NCI-H82 treated with DMSO at 0.1 percent for 48 hours (cell line): ENCODE results near the gene RFESD.

ENCODE experiments used
- DNase-seq: peaks from one replicate; lab custom pipeline; 2025; ENCODE audit not compliant: unreplicated experiment; lab: John Stamatoyannopoulos, UW

The RFESD gene

GRCh38 chr5:95646569-95647431 lies at the start of gene RFESD:
Gene RFESD, plus strand, starts transcription at chr5:95646777. Its CDS starts 5,495 bp downstream, at chr5:95652272.
- no peak for DNase-seq

GRCh38 chr5:95599252-95599651 lies 47.3 kb upstream of the RFESD start:
- DNase-seq, result no peak

- no peak for DNase-seq
Observed at GRCh38 chr5:95600557-95600956, 46.0 kb upstream of the RFESD start.

GRCh38 chr5:95605786-95606185 lies 40.8 kb upstream of the RFESD start:
- no peak for DNase-seq

GRCh38 chr5:95606419-95606818 lies 40.2 kb upstream of the RFESD start:
- no peak for DNase-seq

GRCh38 chr5:95609711-95610110 lies 36.9 kb upstream of the RFESD start:
- no peak for DNase-seq

GRCh38 chr5:95610546-95610945 lies 36.0 kb upstream of the RFESD start:
- DNase-seq, result no peak

- DNase-seq, result no peak
Observed at GRCh38 chr5:95611396-95611795, 35.2 kb upstream of the RFESD start.

- no peak for DNase-seq
Observed at GRCh38 chr5:95613514-95613913, 33.1 kb upstream of the RFESD start.

GRCh38 chr5:95615164-95615467 lies 31.5 kb upstream of the RFESD start:
- no peak for DNase-seq

- no peak for DNase-seq
Observed at GRCh38 chr5:95617057-95617456, 29.5 kb upstream of the RFESD start.

- DNase-seq, result no peak
Observed at GRCh38 chr5:95619096-95619495, 27.5 kb upstream of the RFESD start.

- no peak for DNase-seq
Observed at GRCh38 chr5:95619514-95620029, 27.0 kb upstream of the RFESD start.

GRCh38 chr5:95620030-95620869 lies 26.3 kb upstream of the RFESD start, which contains the start of gene GPR150:
Gene GPR150, plus strand, starts transcription at chr5:95620087. Its CDS starts 189 bp downstream, at chr5:95620276.
- DNase-seq, result no peak

- no peak for DNase-seq
Observed at GRCh38 chr5:95620870-95621838, 25.4 kb upstream of the RFESD start.

GRCh38 chr5:95621839-95622629 lies 24.5 kb upstream of the RFESD start:
- no peak for DNase-seq

- no peak for DNase-seq
Observed at GRCh38 chr5:95623706-95624105, 22.9 kb upstream of the RFESD start.

- DNase-seq, result no peak
Observed at GRCh38 chr5:95624368-95624767, 22.2 kb upstream of the RFESD start.

GRCh38 chr5:95626701-95627100 lies 19.9 kb upstream of the RFESD start:
- DNase-seq, result no peak
